Measurements from ENCODE around the gene TMTC4.
A peak's percentile ranks its signal among the peaks of the same experiment; 100 is the strongest.
"Not testable (repeated sequence)": the region's sequence is repeated elsewhere in the genome, so short reads cannot be mapped to it uniquely, and the experiment has no call there.

TMTC4 gene

GRCh38 chr13:100689191-100689590 lies 14.6 kb upstream of the TMTC4 start:
- Histone ChIP-seq H3K9me3 (ENCODE audit: control insufficient read depth, low read length) (no peaks in the 10 kb centered on the region), H3K79me2 (no peaks in the 10 kb centered on the region), H3K4me1 (no peaks in the 10 kb centered on the region), H3K4me3 (ENCODE audit: low read depth, low read length) (no peak overlapping the region), H3K27me3 (ENCODE audit: control insufficient read depth, insufficient read depth, low read length) (no peaks in the 10 kb centered on the region), H3K9ac (no peak overlapping the region), H3K36me3 (ENCODE audit: control insufficient read depth, insufficient read depth, low read length) (no peaks in the 10 kb centered on the region), H2AFZ (no peak overlapping the region), H3K27ac (no peak overlapping the region), H3K4me2 (ENCODE audit: low read length) (no peak overlapping the region)
- TF ChIP-seq, protein P1, sequence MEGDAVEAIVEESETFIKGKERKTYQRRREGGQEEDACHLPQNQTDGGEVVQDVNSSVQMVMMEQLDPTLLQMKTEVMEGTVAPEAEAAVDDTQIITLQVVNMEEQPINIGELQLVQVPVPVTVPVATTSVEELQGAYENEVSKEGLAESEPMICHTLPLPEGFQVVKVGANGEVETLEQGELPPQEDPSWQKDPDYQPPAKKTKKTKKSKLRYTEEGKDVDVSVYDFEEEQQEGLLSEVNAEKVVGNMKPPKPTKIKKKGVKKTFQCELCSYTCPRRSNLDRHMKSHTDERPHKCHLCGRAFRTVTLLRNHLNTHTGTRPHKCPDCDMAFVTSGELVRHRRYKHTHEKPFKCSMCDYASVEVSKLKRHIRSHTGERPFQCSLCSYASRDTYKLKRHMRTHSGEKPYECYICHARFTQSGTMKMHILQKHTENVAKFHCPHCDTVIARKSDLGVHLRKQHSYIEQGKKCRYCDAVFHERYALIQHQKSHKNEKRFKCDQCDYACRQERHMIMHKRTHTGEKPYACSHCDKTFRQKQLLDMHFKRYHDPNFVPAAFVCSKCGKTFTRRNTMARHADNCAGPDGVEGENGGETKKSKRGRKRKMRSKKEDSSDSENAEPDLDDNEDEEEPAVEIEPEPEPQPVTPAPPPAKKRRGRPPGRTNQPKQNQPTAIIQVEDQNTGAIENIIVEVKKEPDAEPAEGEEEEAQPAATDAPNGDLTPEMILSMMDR (IDR thresholded peaks at IDR 0.05), result no peak

- H2AFZ ChIP-seq, result no peak overlapping the region
- no peaks in the 10 kb centered on the region for H3K36me3 ChIP-seq (ENCODE audit: control insufficient read depth, insufficient read depth, low read length)
- TF ChIP-seq, protein P1 (IDR thresholded peaks at IDR 0.05), result no peak
- no peaks in the 10 kb centered on the region for H3K27me3 ChIP-seq (ENCODE audit: control insufficient read depth, insufficient read depth, low read length)
- no peak overlapping the region for H3K27ac ChIP-seq
- no peaks in the 10 kb centered on the region for H3K79me2 ChIP-seq
- no peak overlapping the region for H3K4me2 ChIP-seq (ENCODE audit: low read length)
- no peaks in the 10 kb centered on the region for H3K9me3 ChIP-seq (ENCODE audit: control insufficient read depth, low read length)
- H3K4me3 ChIP-seq (ENCODE audit: low read depth, low read length), result no peak overlapping the region
- no peaks in the 10 kb centered on the region for H3K4me1 ChIP-seq
- H3K9ac ChIP-seq, result no peak overlapping the region
These were observed 5.5 kb upstream of the TMTC4 start for GRCh38 chr13:100680131-100680530.

GRCh38 chr13:100677128-100677527 lies 2.5 kb upstream of the TMTC4 start:
- H3K4me1 ChIP-seq; H3K36me3 ChIP-seq (ENCODE audit: control insufficient read depth, insufficient read depth, low read length); H3K4me3 ChIP-seq (ENCODE audit: low read depth, low read length); H3K79me2 ChIP-seq; H3K9me3 ChIP-seq (ENCODE audit: control insufficient read depth, low read length); H3K27me3 ChIP-seq (ENCODE audit: control insufficient read depth, insufficient read depth, low read length); H3K9ac ChIP-seq; H2AFZ ChIP-seq; H3K4me2 ChIP-seq (ENCODE audit: low read length); H3K27ac ChIP-seq: not testable (repeated sequence)

DNA sequence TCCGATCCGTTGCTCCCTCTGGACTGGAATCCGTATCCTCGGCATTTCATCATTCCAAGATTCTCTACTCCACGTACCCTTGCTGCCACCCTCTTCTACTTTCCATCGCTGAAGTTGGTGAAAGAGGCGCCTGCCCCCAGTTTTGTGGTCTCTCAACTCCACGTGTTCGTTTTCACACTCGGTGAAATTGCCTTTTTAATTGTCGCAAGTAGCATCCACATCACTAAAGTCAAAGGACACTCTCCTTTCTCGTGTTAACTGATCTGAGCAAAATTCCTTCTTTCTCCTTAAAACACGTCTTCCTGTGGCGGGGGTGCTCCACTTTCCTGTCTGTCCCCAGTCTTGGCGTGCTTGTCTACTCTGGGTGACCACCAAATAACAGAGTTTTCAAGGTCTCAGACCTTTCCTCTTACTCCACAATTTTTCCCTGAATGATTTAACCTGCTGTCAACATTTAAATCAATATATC lies 1.1 kb upstream of the TMTC4 start:
- Histone ChIP-seq H3K27ac (no peak overlapping the region), H3K79me2 (no peaks in the 10 kb centered on the region), H3K4me1 (no peaks in the 10 kb centered on the region), H3K9ac (no peak overlapping the region), H3K27me3 (ENCODE audit: control insufficient read depth, insufficient read depth, low read length) (no peaks in the 10 kb centered on the region), H3K4me2 (ENCODE audit: low read length) (peak overlapping the region; percentile 96), H3K9me3 (ENCODE audit: control insufficient read depth, low read length) (no peaks in the 10 kb centered on the region), H3K36me3 (ENCODE audit: control insufficient read depth, insufficient read depth, low read length) (no peaks in the 10 kb centered on the region), H2AFZ (peak overlapping the region; percentile 85), H3K4me3 (ENCODE audit: low read depth, low read length) (peak overlapping the region; percentile 73)
- TF ChIP-seq, protein P1 (IDR thresholded peaks at IDR 0.05), result no peak

DNA sequence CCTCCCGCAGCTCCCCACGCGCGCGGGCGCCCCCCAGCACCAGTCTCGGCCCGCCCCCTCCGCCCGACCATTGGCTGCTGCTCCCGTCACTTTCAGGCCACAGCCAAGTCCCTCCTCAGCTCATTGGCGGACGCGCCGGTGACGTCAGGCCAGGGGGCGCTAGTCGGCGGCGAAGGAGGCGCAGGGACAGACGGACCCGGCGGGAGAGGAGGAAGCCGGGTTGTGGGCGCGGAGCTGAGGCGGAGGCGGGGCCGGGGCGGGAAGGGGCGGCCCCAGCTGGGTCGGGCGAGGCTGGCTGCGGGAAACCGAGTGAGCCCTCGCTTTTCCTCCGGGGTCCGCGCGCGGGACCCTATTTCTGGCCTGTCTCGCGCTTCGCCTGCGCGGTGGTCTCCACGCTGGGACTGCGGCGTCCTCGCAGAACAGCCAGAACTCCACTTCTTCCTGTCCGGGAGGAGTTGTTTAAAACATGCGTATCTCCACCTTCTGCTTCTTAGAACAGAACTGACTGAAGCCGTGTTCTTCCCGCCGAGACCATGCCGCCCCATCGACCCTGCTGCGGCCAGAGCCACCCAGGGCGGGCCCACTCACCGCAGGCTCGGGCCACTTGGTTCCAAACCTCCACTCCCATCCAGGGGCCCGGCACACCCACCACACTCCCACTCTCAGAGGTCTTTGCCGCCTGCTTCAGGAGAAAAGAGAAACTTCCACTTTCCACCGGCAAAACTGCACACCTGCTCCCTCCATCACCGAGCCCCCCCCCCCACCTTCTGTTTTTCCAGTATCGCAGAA lies 471 bp upstream of the TMTC4 start:
- Histone ChIP-seq H3K36me3 (ENCODE audit: control insufficient read depth, insufficient read depth, low read length) (no peaks in the 10 kb centered on the region), H3K4me2 (ENCODE audit: low read length) (peak overlapping the region; percentile 96), H3K4me3 (ENCODE audit: low read depth, low read length) (peak overlapping the region; percentile 73), H3K79me2 (no peaks in the 10 kb centered on the region), H3K27ac (peak overlapping the region; percentile 51), H3K4me1 (no peaks in the 10 kb centered on the region), H3K27me3 (ENCODE audit: control insufficient read depth, insufficient read depth, low read length) (no peaks in the 10 kb centered on the region), H2AFZ (peak overlapping the region; percentile 85), H3K9me3 (ENCODE audit: control insufficient read depth, low read length) (no peaks in the 10 kb centered on the region), H3K9ac (no peak overlapping the region)
- TF ChIP-seq, protein P1 (IDR thresholded peaks at IDR 0.05), result peak; percentile 32

Measured in parathyroid adenoma (tissue), 2 donors.